Astrocyte (in vitro differentiated cells and primary cell): Measurements from ENCODE around the gene CBLN3.

Source experiments
- CTCF ChIP-seq: IDR thresholded peaks from 2 replicates; pipeline ENCODE4 v1.5.1; 2011; ENCODE audit warnings: low read depth, mild to moderate bottlenecking, inconsistent platforms, low read length, moderate library complexity; ENCODE audit not compliant: insufficient read depth
- EZH2 ChIP-seq: IDR thresholded peaks from 2 replicates; pipeline ENCODE4 v1.6.1; 2012; ENCODE audit warnings: mild to moderate bottlenecking, low read length, inconsistent platforms; ENCODE audit not compliant: insufficient read depth

DNA sequence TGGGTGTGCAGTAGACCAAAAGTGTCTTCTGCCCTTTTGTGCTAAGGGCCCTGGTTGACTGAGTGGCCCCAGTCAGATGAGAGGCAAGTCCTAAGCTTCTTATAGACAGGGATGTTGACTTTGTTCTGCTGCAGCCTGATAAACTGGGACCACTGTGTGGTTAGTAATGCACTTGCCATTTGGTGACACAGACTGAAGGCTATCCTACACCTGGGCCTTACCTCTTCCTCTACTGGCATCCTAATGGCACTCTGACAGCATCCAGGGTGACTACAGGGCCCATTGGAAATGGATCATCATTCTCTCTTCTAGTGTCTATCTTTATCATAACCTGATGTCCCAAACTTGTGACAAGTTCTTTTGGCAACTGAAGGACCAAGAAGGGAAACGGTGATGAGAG, 9.8 kb upstream of the CBLN3 start:
- TF ChIP-seq CTCF (no peak), EZH2 (no peak)
